ENCODE measurements around the gene IFI44L. TPM values are rescaled to one million over a fixed set of nuclear protein-coding genes. Genes with fewer than 3 reads are reported as not detected.

Gene IFI44L
- total and polyA plus RNA-seq, 12 donors, result 4.4 to 57.0 (median 12.4) TPM

DNA sequence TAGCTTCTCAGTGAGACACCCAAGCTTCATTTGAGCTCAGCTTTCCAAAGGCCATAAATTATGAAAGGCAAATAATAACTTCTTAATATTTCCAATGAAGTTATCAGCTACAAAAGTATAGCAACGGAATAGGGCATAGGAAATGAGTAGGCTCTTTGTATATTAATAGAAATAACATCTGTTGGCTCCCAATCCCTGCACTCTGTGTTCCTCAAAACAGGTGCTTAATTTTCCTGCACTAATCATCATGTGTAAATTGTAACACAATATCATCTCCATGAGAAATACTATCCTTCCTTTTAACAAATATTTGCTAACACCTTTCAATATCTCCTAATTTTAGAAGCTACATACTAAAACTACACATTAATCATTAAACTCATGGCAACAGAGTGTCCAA lies 19.2 kb upstream of the IFI44L start:
- no peak overlapping the region for H3K4me3 ChIP-seq
- TF ChIP-seq, protein P1, sequence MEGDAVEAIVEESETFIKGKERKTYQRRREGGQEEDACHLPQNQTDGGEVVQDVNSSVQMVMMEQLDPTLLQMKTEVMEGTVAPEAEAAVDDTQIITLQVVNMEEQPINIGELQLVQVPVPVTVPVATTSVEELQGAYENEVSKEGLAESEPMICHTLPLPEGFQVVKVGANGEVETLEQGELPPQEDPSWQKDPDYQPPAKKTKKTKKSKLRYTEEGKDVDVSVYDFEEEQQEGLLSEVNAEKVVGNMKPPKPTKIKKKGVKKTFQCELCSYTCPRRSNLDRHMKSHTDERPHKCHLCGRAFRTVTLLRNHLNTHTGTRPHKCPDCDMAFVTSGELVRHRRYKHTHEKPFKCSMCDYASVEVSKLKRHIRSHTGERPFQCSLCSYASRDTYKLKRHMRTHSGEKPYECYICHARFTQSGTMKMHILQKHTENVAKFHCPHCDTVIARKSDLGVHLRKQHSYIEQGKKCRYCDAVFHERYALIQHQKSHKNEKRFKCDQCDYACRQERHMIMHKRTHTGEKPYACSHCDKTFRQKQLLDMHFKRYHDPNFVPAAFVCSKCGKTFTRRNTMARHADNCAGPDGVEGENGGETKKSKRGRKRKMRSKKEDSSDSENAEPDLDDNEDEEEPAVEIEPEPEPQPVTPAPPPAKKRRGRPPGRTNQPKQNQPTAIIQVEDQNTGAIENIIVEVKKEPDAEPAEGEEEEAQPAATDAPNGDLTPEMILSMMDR (IDR thresholded peaks at IDR 0.05), result no peak
- TF ChIP-seq POLR2A (IDR thresholded peaks at IDR 0.05), result no peak
- no peaks in the 10 kb centered on the region for H3K36me3 ChIP-seq (replicated peaks in 1 of 2)
- no peaks in the 10 kb centered on the region for H3K9me3 ChIP-seq (replicated peaks in 1 of 3)
- H3K27ac ChIP-seq, result no peak overlapping the region
- WGBS, 4 donors, result 56 to 75% (median 67%) methylated on average over 1 of the region's 1 CpG
- no peak for DNase-seq
- H3K27me3 ChIP-seq, result no peaks in the 10 kb centered on the region
- H3K4me1 ChIP-seq (replicated peaks in 1 of 2), result no peaks in the 10 kb centered on the region
- intact Hi-C loops (cut with DNase I), result no loop called here

DNA sequence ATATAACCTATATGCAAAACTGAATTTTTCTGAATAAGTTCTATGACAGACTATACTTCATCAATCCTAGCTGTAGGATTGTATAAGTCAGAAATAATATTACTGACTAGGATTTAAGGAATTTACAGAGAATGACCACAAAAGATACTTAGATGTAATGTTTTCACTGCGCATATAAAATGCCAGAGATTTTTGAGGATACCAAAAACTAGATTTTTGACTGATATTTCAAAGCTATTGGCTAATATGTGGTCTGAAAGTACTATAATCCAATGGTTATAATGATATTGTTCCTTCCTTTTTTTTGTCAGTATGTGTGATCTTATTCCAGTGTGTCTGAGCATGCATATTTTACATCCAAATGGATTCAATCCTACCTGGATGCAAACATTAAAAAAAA lies 17.0 kb upstream of the IFI44L start:
- 83 to 98% (median 92%) methylated on average over 1 of the region's 1 CpG for WGBS, 4 donors
- Histone ChIP-seq H3K4me1 (replicated peaks in 1 of 2) (no peaks in the 10 kb centered on the region), H3K27ac (no peak overlapping the region), H3K9me3 (replicated peaks in 1 of 3) (no peaks in the 10 kb centered on the region), H3K36me3 (replicated peaks in 1 of 2) (no peaks in the 10 kb centered on the region), H3K27me3 (no peaks in the 10 kb centered on the region), H3K4me3 (no peak overlapping the region)
- no peak for DNase-seq
- intact Hi-C loops (cut with DNase I), result no loop called here
- TF ChIP-seq POLR2A (IDR thresholded peaks at IDR 0.05), result no peak
- TF ChIP-seq, protein P1 (IDR thresholded peaks at IDR 0.05), result no peak

DNA sequence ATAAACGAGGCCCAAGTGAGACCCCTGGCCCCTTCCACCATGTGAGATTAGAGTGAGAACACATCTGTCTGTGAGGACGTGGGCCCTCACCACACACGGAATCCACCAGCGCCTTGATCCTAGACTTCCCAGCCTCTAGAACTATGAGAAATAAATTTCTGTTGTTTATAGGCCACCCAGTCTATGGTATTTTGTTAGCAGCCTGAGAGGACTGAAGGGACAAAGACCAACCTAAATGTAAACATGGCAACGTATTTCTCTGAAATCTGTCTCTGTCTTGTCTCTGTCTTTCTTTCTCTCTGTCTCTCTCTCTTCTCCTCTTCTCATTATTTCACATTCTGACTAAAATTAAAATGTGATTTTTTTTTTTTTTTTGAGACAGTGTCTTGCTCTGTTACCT lies 15.6 kb upstream of the IFI44L start:
- Histone ChIP-seq H3K4me3 (no peak overlapping the region), H3K36me3 (replicated peaks in 1 of 2) (no peaks in the 10 kb centered on the region), H3K27me3 (no peaks in the 10 kb centered on the region), H3K4me1 (replicated peaks in 1 of 2) (no peaks in the 10 kb centered on the region), H3K9me3 (replicated peaks in 1 of 3) (no peaks in the 10 kb centered on the region), H3K27ac (no peak overlapping the region)
- TF ChIP-seq POLR2A (IDR thresholded peaks at IDR 0.05), result no peak
- TF ChIP-seq, protein P1 (IDR thresholded peaks at IDR 0.05), result no peak
- no peak for DNase-seq
- WGBS, 4 donors, result 85 to 91% (median 86%) methylated on average over 5 of the region's 5 CpGs
- intact Hi-C loops (cut with DNase I), result loop anchor here (5.0 kb wide), 2 partner anchors 457 to 462 kb away; no protein-coding TSS in a partner anchor

DNA sequence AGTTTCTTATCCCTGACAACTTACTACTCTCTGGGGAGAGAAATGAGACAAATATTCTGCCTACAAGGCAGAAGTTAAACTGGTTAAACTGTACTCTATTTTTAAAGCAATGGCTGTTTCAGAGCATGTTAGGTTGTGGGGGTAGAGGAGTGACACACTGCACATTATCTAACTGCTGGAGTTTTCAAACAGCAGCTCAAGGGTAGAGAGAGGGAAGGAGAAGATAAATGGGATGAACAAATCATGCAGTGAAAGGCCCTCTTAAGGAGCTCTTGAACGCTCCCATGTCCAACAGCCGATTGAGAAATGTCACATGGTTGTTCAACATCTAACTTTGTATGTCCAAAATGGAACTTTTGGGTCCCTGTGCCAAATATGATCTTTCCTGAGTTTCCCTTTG lies 14.0 kb upstream of the IFI44L start:
- no peak for DNase-seq
- H3K36me3 ChIP-seq (replicated peaks in 1 of 2), result no peaks in the 10 kb centered on the region
- H3K4me3 ChIP-seq, result no peak overlapping the region
- no peaks in the 10 kb centered on the region for H3K27me3 ChIP-seq
- WGBS, 4 donors, result 69 to 84% (median 75%) methylated on average over 2 of the region's 2 CpGs
- H3K9me3 ChIP-seq (replicated peaks in 1 of 3), result no peaks in the 10 kb centered on the region
- intact Hi-C loops (cut with DNase I), result loop anchor here (5.0 kb wide), 2 partner anchors 459 to 464 kb away; no protein-coding TSS in a partner anchor
- no peaks in the 10 kb centered on the region for H3K4me1 ChIP-seq (replicated peaks in 1 of 2)
- no peak overlapping the region for H3K27ac ChIP-seq
- no peak for TF ChIP-seq POLR2A (IDR thresholded peaks at IDR 0.05)
- TF ChIP-seq, protein P1 (IDR thresholded peaks at IDR 0.05), result no peak
